ENCODE data around the gene DYRK2.
"Not testable (repeated sequence)": the region's sequence is repeated elsewhere in the genome, so short reads cannot be mapped to it uniquely, and the experiment has no call there.

DYRK2 gene

GRCh38 chr12:67671892-67672291, 23.3 kb downstream of the DYRK2 start:
- no peak for DNase-seq

GRCh38 chr12:67672507-67672906, 24.0 kb downstream of the DYRK2 start:
- not testable (repeated sequence) for DNase-seq

- not testable (repeated sequence) for DNase-seq
Observed at GRCh38 chr12:67673509-67673908, 25.0 kb downstream of the DYRK2 start.

DNA sequence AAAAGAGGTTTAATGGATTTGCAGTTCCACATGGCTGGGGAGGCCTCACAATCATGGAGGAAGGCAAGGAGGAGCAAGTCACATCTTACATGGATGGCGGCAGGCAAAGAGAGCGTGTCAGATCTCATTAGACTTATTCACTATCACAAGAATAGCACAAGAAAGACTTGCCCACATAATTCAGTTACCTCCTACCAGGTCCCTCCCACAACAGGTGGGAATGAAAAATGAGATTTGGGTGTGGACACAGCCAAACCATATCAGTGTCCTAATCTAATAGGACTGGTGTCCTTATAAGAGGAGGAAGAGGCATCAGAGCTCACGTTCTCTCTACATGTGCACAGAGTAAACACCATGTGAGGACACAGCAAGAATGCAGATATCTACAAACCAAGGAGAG, 25.9 kb downstream of the DYRK2 start:
- no peak for DNase-seq

- DNase-seq: no peak
Observed at GRCh38 chr12:67676624-67677023, 28.1 kb downstream of the DYRK2 start.

DNA sequence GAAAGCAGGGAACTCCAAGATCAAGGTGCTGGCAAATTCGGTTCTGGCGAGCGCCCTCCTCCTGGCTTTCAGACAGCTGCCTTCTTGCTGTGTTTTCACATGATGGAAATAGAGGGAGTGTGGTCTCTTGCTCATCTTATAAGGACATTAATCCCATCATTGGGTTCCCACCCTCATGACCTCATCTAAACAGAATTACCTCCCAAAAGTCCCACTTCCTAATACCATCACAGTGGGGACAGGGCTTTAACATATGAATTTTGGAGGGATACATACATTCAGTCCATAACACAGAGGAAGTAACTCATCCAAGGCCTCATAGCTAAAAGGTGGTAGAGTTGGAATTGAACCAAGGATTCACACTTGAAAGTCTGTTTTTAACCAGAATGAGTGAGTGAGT, 28.6 kb downstream of the DYRK2 start:
- no peak for DNase-seq

DNA sequence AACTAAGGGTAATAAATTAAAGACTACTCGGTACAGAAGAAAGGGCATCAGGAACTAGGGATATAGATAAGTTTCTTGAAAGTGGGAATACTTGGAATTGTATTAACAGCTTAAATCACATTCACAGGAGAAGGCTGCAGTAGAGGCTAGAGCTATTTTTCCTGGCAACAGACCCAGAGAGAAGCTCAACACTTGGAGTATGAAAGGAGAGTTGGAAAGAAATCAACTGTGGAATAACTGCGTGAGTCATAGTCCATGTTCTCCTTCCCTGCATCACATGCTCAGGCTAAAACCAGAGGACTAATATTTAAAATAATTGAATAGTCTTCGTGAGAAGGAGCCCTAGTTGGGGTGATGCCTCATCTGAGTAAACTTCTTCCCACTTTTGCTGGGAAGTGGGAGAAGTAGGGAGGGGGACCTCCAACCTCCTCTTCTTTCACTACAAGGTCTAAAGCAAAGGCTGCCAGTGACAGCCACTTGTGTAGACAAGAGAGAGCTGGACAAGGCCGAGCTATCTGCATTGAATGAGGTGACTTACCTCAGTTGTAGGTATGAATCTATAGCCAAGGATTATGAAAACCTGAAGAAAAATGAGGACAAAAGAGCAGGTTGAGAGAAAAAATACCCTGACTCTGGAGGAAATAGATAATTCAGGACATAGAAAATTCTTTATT, 32.7 kb downstream of the DYRK2 start:
- no peak for DNase-seq

GRCh38 chr12:67681941-67682620, 33.5 kb downstream of the DYRK2 start:
- no peak for DNase-seq

GRCh38 chr12:67689385-67689784, 40.8 kb downstream of the DYRK2 start:
- no peak for DNase-seq

GRCh38 chr12:67690656-67691055, 42.1 kb downstream of the DYRK2 start:
- no peak for DNase-seq

DNA sequence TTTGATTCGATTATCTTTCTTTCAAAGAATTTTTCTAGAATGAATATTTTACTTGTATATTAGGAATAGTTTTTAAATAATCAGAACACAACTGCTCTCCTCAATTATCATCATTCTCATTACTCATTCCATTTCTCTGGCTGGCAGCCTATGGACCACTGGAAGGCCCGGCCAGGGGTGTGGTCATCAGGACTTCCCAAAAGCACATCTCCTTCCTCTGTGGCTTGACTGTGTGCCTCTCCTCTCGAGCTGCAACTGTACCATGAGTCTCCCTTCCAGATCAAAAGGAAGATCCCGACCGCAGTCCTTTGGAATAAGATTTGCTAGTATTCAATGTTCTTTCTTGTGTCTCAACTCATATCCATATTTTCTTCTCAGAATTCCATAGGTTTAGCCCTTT, 42.7 kb downstream of the DYRK2 start:
- no peak for DNase-seq

DNA sequence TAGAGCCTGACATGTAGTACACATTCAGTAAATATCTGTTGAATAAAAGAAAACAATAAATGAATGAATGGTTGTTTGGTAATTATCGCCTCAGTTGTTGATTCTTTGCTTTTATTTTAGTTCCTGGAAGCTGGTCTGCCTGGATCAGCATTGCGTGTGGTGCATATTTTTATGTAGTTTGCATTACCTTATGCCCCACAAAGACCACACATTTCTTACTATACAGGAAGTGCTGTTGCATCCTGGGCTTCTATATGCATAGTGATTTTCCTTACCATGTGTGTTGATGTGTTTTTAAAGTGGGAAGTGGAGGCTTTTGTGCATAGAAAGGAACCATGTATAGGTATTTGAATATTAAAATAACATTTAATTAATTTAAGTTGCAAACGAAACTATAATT, 43.6 kb downstream of the DYRK2 start:
- DNase-seq: no peak

DNA sequence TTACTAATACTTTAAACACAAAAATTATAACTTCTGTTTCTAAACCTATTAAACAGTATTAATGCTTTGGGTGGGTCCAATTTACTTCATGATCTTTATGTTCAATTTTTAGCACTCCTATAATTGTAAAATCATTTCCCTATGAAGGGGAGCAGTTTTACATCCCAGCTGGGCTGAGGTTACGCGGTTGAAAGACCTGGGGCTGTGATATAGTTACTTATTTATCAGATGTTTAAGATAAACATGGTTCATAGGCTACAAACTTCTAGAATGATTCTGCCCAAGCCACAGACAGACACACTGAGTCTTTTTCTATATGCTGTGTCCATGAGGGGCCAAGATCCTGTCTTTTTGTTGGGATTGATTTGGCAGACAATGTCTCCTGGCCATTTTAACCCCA, 44.4 kb downstream of the DYRK2 start:
- DNase-seq: no peak

DNA sequence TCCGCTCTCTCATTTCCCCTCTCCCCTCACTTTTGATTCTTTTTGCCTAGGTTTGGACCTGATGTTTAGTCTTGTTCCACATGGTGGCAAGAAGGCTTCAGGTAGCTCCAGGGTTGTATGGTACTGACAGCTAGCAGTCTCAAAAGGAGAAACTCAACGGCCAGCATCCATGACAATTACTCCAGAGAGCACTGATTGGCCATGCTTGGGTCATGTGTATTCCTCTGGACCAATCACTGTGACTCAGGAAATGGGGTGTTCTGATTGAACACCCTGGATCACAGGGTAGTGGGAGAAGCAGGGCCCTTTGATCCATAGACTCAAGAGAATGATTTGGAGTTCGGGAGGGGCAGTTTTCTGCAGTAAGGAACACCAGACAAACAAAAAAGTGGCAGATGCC, 45.3 kb downstream of the DYRK2 start:
- no peak for DNase-seq

DNA sequence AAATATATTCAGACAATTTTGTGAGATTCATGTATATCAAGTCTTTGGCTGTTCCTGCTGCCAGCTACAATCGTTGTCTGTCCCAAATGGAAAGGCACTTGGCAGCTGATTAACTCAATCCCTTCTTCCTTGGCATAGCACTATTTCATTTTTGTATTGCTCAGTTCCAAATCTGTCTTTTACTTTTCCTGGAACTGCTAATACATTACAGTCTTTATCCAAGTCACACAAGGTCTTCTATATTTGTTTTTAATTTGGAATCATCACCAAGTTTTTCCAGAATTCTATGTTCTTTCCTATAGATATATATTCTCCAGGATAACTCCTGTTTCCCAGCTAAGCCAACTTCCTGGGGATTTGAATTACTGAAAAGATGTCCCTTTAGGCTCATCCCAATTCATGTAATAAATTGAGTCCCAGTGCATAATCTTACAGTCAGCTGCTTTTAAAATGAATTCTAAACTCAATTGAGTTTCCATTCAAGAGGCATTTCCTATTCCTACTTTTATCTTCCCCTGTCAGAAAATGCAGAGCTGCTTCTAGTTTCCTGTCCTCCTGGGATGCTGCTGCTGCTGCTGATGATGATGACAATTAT, 45.9 kb downstream of the DYRK2 start:
- no peak for DNase-seq

DNA sequence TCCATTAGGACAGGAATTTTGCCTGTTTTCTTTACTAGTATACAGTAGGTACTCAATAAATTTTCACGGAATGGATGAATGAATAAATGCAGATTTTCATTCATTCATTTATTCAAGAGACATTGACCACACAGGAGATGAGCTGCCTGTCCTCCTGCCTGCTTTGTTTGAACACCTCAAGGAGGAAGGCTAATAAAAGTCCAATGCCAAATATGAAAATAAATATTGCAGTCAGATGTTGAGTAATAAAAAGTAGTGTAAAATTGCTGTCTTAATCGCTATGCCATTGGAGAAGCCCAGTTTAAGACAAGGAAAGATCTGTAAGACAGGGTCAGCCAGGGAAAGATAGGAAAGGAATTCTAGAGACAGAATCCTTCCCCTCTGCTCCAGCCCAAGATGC, 47.4 kb downstream of the DYRK2 start:
- DNase-seq: no peak

GRCh38 chr12:67697443-67697842, 48.9 kb downstream of the DYRK2 start:
- DNase-seq: no peak

GRCh38 chr12:67697967-67698366, 49.4 kb downstream of the DYRK2 start:
- no peak for DNase-seq

- peak; percentile 10 for DNase-seq
Observed at GRCh38 chr12:67698672-67699581, 50.4 kb downstream of the DYRK2 start.

GRCh38 chr12:67701121-67701520, 52.6 kb downstream of the DYRK2 start:
- no peak for DNase-seq

- no peak for DNase-seq
Observed at GRCh38 chr12:67702136-67702535, 53.6 kb downstream of the DYRK2 start.

GRCh38 chr12:67704071-67704470, 55.5 kb downstream of the DYRK2 start:
- DNase-seq: no peak
